GM18498 (cell line): ENCODE measurements around the gene AFF1.
"Not testable (repeated sequence)": the region's sequence is repeated elsewhere in the genome, so short reads cannot be mapped to it uniquely, and the experiment has no call there.

Experiments used
- ATAC-seq: cut with Tn5 transposase; IDR thresholded peaks from one replicate; pipeline ENCODE4 v1.9.1; 2021; ENCODE audit warnings: mild to moderate bottlenecking, moderate library complexity; ENCODE audit not compliant: unreplicated experiment

Gene AFF1

DNA sequence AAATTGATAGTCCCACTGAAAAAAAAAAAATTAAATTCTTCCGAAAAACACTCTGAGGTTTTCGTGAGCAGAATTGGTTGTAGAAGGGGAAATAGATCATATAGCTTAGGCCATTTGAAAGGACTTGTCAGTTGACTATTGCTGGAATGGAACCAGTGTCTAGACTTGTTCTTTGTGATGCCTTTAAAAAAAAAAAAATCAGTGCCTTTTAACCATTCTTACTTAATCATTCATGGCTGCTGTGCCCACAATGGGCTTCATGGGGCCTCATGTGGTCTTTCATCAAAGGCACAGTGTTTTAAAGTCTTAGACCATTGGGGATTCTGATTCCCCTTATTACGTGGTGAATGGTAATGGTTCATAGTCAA, 139.3 kb downstream of the AFF1 start:
- ATAC-seq: no peak

DNA sequence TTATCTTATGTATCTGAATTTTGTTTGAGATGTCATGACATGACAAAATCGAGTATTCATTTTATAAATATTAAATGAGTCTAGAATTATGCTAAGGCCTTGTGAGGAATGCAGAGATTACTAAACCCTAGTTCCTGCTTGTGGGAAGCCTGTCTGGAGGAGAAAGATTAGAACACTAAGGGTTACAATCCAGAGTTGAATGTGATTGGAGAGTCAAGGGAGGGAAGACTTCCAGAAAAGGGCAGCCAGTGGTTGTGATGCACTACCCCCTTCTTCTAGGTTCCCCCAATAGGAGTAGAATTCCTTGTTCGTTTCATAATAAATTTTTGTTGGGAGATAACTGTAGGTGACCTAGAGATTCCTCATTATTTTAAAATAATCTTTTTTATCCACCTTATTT, 141.1 kb downstream of the AFF1 start:
- no peak for ATAC-seq

GRCh38 chr4:87076690-87077358, 142.0 kb downstream of the AFF1 start:
- ATAC-seq: no peak

DNA sequence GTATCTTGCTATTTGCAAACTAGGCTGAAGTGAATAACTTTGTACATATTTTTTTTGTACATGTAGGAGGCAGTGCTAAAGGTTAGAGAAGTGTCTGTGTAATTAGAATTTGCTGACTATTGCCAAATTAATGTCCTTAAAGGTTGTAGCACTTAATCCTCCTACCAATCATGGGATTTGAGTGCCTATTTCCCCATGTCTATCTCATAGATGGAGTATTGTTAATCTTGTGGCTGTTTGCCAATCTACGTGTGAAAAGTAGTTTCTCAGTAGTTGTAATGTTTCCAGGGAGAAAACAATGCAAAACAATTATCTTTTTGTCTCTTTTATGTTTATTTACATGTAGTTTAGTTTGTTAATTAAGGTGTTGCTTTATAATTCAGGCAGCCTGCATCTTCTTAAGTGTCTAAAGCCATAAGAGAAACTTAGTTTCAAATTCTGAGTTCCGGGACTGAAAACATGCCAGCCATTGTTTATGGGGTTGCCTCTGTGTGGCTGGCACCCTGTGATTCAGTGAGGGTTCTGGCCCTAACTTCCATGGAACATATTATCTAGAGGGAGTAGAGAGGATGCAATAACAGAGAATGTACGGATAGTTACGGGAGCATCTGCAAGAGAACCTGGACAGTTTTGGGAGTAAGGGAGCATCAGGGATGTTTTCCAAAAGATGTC, 143.2 kb downstream of the AFF1 start:
- ATAC-seq: no peak

DNA sequence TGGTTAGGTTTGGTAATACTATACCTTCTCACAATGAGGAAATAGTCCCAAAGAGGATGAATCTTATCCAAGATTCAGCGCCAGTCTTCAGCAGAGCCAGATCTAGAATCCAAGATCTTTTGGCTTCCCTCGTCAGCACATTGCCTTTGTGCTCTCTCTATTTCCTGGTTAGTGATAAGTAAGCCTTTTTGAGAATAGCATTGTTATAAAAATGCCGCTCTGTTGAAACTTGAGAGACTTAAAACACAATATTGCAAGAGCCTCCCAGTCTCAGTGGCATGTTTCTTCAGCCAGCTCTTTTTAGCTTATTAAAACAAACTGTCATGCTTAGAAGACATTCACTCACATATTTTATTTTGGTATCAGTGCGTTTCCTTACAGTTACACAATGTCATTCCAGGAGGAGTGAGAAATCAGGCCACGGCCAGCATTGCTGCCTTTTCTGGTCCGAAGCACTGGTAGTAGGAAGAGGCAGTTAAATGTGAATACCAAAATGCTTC, 144.2 kb downstream of the AFF1 start:
- ATAC-seq: no peak

DNA sequence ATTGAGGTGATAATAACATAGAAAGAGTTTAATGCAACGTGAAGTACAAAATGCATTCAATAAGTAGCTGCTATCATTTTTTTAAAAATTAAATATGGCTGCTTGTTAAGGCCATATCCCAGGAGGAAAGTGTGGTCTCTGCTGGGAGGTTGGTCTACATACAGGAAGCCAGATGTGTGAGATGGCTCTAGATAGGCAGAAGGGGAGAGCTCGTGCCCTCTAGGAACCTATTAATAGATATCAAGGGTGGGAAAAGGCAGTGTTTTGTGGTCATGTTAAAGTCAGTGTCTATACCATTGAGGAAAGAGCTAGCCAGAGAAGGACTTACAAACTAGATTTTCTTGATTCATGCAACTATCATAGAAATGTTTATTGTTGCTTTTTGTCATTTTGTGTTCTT, 145.2 kb downstream of the AFF1 start:
- ATAC-seq: no peak

DNA sequence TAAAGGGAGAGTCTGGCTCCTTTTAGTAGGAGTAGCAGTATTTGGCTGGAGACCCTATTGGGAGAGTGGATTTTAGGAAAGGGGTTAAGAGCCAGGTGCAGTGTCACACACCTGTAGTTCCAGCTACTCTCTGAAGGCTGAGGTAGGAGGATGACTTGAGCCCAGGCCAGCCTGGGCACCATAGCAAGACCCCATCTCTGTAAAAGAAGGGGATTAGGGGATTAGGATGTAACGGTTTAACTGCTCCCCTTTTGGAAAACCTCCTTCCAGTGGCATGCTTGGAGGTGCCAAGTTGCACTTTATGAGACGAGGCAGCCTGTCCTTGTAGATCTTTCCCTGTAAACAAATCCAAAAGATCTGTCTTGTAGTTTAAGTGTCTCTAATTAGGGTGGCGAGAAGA, 145.7 kb downstream of the AFF1 start:
- no peak for ATAC-seq

DNA sequence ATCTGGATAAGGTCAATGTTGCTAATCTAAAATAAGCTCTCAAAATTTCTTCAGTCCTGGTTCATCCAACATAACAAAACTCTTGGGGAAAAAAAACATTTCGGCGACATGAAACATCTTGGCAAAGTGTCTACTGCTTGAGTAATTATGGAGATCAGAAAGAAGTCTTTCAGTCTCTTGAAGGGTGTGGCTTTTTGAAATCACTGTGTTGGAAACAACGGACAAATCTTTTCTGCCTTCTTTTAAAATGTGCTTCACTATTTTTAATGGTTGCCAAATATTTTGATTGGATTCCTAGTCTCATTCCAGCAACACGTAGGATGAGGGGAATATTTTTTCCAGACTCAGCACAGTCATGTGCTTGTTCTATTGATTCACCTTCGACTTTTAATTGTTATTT, 147.0 kb downstream of the AFF1 start:
- no peak for ATAC-seq

DNA sequence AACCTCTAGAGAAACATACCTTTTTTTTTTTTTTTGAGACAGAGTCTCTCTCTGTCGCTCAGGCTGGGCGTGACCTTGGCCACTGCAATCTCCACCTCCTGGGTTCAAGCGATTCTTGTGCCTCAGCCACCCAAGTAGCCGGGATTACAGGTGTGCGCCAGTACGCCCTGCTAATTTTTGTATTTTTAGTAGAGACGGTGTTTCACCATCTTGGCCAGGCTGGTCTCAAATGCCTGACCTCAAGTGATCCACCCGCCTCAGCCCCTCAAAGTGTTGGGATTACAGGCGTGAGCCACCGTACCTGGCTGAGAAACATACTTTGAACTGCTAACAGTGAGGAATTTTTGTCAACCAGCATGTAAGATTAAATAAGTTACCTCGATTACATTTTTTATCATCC, 150.9 kb downstream of the AFF1 start:
- ATAC-seq: not testable (repeated sequence)

DNA sequence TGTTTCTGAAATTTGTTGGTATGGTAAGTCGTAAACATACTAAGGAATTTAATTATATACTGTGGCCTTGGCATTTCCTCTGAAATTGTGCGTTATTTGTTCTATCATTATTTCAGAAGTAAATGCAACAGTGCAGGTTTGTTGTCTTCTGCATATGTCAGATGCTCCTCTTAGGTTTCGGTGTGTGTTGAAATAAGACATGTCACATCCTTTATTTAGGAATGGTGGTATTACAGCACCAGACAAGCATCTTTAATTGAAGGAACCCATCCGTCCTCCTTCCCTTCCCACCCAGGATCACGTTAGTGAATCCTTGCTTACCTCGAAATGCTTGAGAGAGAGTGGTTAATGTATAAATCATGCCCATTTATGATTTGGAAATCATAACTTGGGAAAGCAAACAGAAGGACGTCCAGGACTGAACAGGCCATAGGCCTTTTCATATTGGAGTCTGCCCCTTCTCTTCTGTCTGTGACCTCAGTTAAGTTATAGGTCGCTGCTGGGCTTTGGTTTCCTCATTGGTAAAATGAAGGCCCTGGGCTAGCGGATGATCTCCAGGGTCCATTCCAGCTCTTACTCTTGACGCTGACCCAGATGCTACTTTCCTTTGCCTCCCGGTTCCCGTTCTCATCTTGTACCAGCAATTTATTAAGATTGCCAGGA, 151.5 kb downstream of the AFF1 start:
- ATAC-seq: no peak

DNA sequence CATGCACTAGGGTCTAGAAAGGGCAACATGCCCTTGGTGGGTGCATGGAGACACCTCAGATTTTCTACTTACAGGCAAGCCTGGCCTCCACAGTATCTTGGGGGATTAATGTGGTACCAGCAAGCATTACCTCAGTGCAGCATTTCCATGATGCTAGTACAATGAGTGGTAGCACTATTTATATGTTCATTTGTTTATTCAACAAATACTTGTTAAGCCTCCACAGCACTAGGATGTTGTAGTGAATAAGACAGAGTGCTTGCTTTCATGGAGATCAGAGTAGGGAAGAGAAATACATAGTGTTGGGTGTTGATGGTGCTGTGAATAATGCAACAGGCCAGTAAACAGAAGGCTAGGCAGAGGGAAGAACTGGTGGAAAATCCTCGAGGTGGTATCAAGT, 152.2 kb downstream of the AFF1 start:
- ATAC-seq: no peak

- ATAC-seq: no peak
Measured at GRCh38 chr4:87087420-87087819, 152.6 kb downstream of the AFF1 start.

DNA sequence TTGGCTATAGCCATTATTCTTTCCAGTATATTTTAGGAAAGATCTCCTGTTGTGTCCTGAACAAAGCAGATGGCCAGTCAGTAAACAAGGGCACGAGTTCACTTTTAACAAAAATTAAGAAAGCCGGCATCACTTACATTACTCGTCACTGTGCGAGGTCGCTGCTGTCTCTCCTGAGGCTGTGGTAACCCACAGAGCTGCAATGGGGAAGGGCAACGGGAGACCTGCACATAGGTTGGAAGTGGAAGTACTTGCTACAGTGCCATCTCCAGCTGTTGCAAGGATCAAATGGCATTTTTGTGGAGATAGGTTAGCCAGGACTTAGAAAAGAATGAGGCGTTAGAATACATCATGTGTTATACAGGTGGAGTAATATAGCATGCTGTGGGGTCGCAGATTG, 153.4 kb downstream of the AFF1 start:
- no peak for ATAC-seq

GRCh38 chr4:87089368-87089767, 154.6 kb downstream of the AFF1 start:
- no peak for ATAC-seq

GRCh38 chr4:87090305-87090704, 155.5 kb downstream of the AFF1 start:
- no peak for ATAC-seq

GRCh38 chr4:87092389-87093141, 157.8 kb downstream of the AFF1 start:
- ATAC-seq: peak; percentile 42

DNA sequence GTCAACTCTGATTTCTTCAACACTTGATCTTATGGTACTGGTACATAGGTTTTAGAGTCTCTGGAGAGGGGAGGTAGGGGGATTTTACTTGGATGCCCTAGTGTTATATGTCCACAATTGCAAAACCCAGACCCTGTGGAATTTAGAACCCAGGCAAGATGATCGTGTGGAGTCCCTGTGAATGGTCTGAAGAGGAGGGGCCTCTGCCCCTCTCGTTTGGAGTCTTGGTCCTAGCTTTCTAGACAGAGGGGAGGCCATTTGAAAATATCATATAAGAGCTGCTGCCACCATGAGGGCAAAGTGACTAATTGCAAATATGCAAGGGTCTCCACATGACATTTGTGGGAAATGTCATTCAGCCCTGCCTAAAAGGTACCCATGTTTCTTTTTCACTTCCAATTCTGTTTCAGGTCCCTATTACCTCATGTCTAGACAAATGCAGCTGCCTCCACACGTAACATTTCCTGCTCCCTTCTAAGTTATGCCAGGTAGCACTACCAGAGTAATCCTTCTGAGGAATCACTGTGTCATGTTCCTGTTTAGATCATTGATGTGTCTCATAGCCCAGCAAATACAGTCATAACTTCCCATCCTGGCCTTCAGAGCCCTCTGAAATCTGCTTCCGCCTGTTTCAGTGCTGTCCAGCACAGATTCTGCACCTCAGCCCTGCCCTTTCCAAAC, 158.8 kb downstream of the AFF1 start:
- peak; percentile 80 for ATAC-seq

- no peak for ATAC-seq
Measured at GRCh38 chr4:87097075-87097474, 162.3 kb downstream of the AFF1 start.

GRCh38 chr4:87100168-87100567, 165.4 kb downstream of the AFF1 start:
- ATAC-seq: no peak

- no peak for ATAC-seq
Measured at GRCh38 chr4:87101543-87102199, 166.9 kb downstream of the AFF1 start.
